HL-60 (cell line): ENCODE measurements around the gene TMEFF2.

Source experiments
- GABPA ChIP-seq: IDR thresholded peaks from 2 replicates; pipeline ENCODE4 v1.6.1; 2012; ENCODE audit warnings: low read depth
- POLR2AphosphoS5 ChIP-seq: IDR thresholded peaks from 2 replicates; pipeline ENCODE4 v1.6.1; 2012; ENCODE audit warnings: low read depth
- SPI1 ChIP-seq: IDR thresholded peaks from 2 replicates; pipeline ENCODE4 v1.6.1; 2012; ENCODE audit warnings: low read depth, mild to moderate bottlenecking, borderline replicate concordance
- TF ChIP-seq, protein P1 (sequence below): IDR thresholded peaks from one replicate; pipeline ENCODE4 v1.5.1; 2011; ENCODE audit warnings: low read length, control low read depth, inconsistent platforms; ENCODE audit not compliant: insufficient read depth
- TF ChIP-seq, protein P2 (sequence below): IDR thresholded peaks from 2 replicates; pipeline ENCODE4 v1.6.1; 2012; ENCODE audit warnings: low read depth; ENCODE audit not compliant: insufficient replicate concordance

DNA sequence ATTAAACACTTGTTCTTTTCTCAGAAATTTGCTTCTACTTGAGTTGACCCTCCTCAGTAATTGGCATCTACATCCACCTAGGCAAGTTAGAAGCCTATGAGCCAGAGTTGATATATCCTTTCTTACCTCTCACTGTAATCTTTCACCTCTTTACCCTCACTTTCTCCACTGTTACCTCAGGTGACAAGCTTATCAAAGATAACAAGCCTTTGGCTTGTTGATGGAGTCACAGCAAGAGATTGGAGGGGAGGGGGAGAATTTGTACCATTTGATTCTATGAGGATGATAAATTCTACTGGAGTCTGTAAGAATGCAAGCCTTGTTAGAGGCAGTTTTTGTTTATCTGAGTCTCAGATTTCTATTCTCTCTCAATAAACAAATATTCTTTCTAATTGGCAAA lies 176.9 kb downstream of the TMEFF2 start:
- TF ChIP-seq POLR2AphosphoS5 (no peak), GABPA (no peak), SPI1 (no peak)
- TF ChIP-seq, protein P1, sequence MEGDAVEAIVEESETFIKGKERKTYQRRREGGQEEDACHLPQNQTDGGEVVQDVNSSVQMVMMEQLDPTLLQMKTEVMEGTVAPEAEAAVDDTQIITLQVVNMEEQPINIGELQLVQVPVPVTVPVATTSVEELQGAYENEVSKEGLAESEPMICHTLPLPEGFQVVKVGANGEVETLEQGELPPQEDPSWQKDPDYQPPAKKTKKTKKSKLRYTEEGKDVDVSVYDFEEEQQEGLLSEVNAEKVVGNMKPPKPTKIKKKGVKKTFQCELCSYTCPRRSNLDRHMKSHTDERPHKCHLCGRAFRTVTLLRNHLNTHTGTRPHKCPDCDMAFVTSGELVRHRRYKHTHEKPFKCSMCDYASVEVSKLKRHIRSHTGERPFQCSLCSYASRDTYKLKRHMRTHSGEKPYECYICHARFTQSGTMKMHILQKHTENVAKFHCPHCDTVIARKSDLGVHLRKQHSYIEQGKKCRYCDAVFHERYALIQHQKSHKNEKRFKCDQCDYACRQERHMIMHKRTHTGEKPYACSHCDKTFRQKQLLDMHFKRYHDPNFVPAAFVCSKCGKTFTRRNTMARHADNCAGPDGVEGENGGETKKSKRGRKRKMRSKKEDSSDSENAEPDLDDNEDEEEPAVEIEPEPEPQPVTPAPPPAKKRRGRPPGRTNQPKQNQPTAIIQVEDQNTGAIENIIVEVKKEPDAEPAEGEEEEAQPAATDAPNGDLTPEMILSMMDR: no peak
- TF ChIP-seq, protein P2, sequence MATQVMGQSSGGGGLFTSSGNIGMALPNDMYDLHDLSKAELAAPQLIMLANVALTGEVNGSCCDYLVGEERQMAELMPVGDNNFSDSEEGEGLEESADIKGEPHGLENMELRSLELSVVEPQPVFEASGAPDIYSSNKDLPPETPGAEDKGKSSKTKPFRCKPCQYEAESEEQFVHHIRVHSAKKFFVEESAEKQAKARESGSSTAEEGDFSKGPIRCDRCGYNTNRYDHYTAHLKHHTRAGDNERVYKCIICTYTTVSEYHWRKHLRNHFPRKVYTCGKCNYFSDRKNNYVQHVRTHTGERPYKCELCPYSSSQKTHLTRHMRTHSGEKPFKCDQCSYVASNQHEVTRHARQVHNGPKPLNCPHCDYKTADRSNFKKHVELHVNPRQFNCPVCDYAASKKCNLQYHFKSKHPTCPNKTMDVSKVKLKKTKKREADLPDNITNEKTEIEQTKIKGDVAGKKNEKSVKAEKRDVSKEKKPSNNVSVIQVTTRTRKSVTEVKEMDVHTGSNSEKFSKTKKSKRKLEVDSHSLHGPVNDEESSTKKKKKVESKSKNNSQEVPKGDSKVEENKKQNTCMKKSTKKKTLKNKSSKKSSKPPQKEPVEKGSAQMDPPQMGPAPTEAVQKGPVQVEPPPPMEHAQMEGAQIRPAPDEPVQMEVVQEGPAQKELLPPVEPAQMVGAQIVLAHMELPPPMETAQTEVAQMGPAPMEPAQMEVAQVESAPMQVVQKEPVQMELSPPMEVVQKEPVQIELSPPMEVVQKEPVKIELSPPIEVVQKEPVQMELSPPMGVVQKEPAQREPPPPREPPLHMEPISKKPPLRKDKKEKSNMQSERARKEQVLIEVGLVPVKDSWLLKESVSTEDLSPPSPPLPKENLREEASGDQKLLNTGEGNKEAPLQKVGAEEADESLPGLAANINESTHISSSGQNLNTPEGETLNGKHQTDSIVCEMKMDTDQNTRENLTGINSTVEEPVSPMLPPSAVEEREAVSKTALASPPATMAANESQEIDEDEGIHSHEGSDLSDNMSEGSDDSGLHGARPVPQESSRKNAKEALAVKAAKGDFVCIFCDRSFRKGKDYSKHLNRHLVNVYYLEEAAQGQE: no peak
